Stimulated activated CD4-positive, alpha-beta T cell treated with anti-CD3 and anti-CD28 coated beads, Interleukin-2, amount 100 ng/mL, for 48 hours (primary cell): ENCODE measurements around the gene RARA.

Experiments
- DNase-seq, 2 donors: peaks; one replicate each; pipeline ENCODE4 v3.0.0-alpha.2; 2020

RARA gene

DNA sequence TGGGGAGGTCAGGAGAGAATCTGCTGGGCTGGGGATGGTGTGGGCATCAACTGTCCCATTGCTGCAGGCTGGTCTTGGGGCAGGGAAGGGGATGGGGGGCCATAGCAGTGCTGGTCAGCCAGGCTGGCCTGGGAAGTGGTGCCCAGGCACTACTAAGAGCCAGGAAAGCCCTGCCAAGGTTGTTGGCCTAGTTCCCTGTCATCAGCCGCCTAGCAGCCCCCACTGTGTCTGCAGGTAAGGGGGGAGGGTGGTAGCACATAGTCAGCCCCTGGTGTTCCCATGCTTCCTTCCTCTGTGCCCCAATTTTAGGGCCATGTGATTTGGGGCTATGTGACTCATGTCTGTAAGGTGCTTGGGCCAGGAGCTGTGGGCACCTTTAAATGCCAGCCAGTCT, 37.8 kb downstream of the RARA start:
- no peak for DNase-seq

DNA sequence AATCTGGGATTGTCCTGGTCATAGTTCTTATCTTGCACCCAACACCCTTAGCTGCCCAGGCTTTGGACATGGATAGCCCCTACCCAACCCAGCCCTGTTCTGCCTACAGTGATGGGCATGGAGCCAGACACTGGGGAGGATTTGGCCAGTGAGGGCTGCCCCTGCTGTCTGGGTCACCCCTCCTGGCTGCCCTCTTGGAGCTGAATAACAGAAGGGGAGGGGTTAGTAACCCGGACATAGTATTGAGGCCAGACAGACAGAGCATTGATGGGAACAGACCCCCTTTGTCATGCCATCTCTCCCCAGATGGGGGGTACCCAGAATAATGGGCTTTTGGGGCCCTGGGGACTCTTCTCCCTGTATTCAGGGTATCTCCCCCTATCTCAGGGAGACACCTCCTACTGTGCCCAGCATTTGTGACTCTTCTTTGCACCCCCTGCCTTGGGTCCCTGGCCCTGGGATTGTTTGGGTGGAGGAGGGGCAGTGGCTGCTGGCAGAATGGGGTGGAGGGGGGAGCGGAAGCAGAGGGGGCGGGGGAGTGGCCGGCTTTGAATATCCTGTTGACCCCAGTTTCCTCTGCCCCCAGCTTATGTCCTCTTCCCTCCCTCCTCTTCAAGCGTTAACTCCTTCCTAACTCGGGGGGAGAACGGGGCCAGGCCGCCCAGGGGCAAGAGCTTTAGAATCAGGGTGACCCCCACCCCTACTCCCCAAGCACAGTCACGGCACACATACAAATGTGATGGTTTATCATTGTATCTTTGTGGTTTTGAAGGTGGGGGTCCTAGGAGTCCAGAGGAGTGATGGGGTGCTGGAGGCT, 38.5 kb downstream of the RARA start:
- no peak for DNase-seq

DNA sequence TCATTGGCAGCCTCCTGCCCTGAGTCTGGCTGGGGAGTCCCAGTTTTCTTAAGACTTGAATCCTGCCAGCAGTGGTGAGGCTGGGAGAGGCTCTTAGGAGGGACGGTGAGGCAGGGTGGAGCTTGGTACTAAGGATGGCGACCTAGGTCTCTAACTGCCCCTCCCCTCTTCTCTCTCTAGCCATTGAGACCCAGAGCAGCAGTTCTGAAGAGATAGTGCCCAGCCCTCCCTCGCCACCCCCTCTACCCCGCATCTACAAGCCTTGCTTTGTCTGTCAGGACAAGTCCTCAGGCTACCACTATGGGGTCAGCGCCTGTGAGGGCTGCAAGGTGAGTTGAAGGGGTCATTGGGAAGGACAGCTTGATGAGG, 39.1 kb downstream of the RARA start:
- DNase-seq: no peak

DNA sequence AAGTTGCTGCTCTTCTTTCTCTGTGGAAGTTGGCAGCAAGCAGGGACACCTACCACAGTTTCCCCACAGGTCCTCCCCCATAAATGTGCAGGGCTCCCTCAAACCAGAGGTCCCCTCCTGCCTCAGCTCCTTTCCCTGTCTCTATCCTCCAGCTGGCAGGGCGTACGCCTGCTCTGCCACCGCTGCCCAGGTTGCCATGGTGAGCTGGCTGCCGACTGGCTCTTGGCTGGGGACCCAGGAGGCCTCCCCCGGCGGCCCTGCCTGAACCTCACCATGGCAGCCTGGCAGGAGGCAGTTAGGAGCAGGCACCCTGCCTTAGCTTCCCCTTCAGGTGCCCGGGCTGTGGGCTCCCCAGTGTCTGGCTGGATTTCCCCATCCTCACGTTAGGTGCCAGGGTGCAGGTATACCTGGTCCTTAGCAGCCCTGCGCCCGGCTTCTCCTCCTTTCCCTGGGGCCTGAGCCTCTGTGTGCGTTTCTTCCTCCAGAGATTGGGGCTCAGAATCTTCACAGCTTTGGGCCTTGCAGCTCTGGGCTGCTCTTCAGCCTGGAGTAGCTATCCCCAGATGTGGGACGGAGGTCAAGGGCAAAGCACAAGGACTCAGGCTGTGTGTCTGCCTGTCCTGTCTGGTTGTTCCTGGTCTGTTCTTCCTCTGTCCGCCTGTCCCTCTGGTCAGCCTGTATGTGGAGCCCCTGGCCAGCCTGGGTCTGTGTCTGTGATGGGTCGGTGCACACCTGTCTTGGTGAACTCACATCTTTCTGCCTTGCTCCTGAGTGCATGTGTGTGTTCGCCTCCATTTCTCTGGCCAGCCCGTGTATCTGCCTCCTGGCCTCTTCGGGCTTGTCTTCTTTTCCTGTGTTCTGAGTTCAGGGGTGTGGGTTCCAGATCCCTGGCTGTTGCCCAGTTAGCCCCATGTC, 39.8 kb downstream of the RARA start:
- DNase-seq: no peak

DNA sequence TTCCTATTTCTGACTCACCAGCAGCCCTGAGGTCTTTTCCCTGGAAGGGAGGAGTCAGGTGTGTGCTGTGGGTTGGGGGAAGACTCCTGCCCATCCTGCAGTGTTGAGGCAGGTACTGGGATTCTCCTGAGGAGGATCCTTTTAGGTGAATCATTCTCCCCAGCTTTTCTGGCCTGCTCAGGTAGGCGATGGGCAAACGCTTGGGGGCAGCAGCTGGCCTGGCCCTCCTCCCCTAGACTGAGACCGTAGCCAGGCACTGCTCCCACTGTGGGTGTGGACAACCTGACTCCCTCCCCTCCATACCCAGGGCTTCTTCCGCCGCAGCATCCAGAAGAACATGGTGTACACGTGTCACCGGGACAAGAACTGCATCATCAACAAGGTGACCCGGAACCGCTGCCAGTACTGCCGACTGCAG, 40.5 kb downstream of the RARA start:
- no peak for DNase-seq

DNA sequence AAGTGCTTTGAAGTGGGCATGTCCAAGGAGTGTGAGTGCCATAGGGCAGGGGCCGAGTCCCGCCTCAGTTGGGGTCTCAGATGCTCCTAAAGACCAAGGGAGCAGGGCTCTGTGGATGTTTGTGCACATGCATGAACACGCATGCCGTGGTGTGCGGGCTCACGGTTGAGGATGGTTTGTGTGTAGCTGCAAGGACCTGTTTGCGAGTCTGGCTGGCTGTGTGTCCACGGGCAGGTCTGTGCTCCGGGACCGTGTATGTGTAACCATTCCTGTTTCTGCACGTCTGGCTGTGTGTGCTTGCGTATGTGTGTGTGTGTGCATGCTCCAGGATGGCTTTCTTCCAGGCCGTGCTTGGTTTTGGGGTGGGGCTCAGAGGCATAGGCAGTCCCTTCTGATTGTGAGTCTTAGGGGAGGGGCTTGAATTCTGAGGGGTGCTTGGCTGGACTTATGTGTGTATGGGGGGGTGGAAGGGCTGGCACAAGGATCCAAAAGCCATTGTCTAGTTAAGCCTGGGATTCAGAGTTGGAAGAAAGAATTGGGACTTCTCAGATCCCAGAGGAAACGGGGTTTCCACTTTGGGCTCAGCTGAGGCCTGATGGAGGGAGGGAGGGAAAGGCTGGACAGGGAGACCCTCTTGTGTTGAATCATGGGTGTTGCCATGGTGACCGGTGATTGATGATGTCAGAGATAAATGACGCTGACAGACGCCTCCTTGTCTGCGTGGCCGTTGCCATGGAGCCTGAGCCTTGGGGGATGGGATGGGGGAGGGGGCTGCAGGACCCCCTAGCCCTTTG, 41.1 kb downstream of the RARA start:
- DNase-seq: no peak

DNA sequence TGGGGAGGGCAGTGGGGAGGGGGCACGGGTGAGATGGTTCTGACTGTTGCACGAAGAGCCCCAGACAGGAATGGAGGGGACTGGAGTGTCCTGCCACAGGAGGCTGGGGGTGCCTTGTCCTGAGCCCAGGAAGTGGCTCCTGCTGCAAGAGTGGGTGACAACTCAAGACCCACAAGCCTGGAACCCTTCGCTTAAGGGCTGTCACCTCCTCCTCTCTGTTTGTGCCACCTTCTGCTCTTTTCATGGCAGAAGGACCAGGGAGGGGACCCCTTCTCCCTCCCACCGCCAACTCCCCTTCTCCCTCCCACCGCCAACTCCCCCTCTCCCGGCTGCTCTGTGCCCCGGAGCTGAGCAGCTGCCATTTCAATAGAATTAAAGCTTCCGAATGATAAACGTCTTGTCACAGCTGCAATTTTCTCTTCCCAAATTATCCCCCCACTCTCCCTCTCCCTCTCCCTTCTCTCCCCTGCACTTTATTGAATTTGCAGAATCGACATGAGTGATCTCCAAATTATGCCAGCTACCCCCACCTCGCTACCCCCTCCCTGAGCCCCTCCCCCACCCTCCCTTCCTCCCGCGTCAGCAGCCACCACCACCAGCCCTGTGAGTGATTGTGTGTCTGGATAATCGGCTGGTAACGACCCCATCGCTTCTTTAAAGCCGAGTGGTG, 41.8 kb downstream of the RARA start:
- no peak for DNase-seq

DNA sequence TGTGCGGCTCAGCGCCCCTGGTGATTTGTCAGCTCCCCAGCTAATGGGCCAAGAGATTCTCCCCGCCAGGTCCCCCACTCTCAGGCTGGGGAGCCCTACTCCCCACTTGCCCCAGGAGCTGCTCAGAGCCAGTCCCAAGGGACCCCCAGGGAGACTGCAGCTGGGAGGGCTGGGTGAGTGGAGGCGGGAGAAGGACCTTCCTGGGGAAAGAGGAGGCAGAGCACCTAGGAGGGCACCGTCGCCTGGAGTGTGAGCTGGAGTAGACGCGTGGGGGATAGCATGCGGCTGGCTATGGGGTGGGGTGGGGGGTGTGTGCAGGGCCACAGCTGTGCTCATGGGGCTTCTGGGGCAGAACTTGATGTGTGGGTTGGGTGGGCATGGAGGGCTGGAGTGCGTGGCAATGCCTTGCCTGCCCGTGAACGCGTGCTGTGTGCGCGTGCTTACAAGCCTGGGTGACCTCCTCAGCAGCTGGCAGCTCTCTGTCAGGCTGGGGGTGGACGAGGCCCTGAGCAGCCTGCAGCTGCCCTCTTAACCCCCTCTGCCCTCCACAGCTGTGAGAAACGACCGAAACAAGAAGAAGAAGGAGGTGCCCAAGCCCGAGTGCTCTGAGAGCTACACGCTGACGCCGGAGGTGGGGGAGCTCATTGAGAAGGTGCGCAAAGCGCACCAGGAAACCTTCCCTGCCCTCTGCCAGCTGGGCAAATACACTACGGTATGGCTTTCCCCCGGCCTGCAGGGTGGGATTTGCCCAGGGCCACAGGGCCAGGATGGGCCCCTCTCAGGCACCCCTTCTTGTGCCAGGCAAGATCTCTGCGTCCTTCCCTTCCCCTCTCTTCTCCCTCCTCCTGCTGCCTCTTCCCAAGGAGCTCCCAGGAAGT, 42.6 kb downstream of the RARA start:
- no peak for DNase-seq

DNA sequence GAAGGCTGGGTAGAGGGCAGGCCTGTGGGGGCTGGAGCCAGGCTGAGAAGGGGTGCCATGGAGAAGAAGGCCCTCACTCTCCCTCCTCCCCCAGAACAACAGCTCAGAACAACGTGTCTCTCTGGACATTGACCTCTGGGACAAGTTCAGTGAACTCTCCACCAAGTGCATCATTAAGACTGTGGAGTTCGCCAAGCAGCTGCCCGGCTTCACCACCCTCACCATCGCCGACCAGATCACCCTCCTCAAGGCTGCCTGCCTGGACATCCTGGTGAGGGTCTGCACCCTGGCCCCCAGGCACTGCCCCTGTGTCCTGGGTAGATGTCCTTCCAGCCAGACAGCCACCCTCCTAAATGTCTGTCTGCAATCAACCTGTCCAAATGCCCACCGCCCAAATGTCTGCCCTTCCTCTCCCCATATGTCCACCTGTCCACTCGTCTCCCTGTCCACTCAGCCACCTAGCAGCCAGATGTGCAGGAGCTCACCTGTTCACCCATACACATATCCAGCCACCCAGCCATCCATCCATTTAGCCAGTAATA, 43.3 kb downstream of the RARA start:
- DNase-seq: no peak

DNA sequence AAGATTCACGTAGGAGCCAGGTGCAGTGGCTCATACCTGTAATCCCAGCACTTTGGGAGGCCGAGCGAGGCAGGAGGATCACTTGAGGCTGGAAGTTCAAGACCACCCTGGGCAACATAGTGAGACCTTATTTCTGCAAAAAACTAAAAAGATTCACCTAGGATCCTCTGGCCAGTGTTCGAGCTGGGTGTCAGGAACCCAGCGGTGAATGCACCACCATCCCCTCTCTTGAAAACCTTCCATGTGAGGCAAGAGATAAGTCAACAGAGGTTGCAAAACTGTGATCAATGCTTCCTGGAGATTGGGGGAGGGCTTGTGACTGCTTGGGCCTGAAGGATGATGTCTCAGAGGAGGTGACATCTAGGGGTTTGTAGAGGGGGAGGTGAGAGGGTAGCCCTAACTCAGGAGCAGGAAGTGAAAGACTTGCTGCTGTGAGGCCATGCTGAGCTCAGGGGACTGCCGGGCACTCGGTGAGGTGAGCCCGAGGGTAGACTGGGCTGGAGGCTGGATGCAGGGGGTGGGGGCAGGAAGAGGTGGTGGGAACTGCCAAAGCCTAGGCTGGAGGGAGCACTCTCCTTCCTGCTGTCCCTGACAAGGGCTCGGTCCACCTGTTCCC, 43.9 kb downstream of the RARA start:
- DNase-seq: no peak

DNA sequence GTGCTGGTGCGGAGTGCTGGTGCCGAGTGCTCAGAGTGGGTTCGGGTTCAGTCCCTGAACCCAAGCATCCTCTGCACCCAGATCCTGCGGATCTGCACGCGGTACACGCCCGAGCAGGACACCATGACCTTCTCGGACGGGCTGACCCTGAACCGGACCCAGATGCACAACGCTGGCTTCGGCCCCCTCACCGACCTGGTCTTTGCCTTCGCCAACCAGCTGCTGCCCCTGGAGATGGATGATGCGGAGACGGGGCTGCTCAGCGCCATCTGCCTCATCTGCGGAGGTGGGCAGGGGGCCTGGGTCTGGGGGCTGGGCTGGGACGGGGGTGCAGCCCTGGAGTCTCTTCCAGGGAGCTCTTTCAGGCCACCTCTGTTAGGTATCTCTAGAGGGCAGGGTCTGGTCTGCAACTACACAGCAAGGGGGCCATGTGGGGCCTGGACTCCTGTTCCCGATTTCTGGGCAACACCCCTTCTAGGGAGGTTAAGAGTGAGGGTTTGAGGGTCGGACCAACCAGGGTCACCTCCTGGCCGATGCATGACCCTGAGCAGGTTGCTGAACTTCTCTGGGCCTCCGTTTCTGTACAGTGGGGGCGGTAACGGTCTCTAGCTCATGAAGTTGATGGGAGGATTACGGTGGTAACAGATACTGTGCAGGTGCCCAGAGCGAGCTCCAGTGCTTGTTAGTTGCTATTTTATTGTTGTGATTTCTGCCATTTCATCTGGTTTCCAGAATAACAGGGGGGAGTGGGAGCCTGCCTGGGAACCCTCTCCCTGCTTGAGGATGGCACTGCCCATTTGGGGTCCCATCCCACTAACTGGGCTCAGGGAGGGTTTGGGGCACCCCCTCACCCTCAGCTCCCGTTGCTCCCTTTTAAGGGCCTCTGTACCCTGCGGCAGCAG, 45.5 kb downstream of the RARA start:
- DNase-seq: no peak

DNA sequence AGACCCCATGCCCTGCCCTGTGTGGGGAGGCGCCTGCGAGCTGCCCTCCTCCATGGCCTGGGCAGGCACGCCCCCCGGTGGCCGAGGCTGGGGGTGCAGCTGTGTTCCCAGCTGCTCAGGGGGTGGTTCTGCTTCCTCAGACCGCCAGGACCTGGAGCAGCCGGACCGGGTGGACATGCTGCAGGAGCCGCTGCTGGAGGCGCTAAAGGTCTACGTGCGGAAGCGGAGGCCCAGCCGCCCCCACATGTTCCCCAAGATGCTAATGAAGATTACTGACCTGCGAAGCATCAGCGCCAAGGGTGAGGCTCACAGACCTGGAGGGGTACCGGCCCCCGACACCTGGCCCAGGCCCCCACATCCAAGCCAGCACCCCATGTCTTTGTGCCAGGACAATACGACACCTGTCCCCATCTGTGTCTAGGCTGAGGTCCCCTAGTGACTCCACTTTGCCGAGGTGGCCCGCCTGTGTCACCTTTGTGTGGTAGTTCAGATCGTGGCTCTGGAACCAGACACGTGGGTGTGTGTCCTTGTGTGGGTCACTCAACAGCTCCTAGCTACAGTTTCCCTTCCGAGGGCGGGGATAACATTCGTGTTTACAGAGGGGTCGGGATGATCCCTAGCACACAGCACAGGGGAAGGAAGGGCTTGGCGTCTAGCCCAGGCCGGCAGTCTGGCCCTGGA, 46.3 kb downstream of the RARA start:
- DNase-seq: peak; percentile 85 to 88

DNA sequence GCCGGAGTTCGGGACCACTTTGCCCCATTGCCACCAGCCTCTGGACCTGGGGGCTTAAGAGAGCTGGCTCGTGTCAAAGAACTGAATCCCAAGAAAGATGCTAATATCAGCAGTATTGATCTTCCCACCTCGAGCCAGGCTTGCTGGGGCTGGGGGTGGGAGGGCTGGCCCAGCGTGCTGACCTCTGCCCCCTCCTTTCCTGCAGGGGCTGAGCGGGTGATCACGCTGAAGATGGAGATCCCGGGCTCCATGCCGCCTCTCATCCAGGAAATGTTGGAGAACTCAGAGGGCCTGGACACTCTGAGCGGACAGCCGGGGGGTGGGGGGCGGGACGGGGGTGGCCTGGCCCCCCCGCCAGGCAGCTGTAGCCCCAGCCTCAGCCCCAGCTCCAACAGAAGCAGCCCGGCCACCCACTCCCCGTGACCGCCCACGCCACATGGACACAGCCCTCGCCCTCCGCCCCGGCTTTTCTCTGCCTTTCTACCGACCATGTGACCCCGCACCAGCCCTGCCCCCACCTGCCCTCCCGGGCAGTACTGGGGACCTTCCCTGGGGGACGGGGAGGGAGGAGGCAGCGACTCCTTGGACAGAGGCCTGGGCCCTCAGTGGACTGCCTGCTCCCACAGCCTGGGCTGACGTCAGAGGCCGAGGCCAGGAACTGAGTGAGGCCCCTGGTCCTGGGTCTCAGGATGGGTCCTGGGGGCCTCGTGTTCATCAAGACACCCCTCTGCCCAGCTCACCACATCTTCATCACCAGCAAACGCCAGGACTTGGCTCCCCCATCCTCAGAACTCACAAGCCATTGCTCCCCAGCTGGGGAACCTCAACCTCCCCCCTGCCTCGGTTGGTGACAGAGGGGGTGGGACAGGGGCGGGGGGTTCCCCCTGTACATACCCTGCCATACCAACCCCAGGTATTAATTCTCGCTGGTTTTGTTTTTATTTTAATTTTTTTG, 47.1 kb downstream of the RARA start:
- no peak for DNase-seq

DNA sequence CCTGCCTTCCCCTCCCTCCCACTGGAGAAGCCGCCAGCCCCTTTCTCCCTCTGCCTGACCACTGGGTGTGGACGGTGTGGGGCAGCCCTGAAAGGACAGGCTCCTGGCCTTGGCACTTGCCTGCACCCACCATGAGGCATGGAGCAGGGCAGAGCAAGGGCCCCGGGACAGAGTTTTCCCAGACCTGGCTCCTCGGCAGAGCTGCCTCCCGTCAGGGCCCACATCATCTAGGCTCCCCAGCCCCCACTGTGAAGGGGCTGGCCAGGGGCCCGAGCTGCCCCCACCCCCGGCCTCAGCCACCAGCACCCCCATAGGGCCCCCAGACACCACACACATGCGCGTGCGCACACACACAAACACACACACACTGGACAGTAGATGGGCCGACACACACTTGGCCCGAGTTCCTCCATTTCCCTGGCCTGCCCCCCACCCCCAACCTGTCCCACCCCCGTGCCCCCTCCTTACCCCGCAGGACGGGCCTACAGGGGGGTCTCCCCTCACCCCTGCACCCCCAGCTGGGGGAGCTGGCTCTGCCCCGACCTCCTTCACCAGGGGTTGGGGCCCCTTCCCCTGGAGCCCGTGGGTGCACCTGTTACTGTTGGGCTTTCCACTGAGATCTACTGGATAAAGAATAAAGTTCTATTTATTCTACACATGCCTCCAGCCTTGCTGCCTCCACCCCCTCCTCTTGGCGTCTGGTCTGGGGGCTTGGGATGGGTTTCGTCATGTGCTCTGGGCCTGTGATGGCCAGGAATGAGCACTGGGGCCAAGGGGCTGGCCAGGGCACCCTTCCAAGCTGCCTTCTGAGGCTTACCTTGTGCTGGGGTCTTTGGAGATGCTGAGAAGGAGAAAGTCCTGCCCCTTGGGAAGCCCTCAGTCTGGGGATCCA, 48.3 kb downstream of the RARA start:
- DNase-seq: no peak

DNA sequence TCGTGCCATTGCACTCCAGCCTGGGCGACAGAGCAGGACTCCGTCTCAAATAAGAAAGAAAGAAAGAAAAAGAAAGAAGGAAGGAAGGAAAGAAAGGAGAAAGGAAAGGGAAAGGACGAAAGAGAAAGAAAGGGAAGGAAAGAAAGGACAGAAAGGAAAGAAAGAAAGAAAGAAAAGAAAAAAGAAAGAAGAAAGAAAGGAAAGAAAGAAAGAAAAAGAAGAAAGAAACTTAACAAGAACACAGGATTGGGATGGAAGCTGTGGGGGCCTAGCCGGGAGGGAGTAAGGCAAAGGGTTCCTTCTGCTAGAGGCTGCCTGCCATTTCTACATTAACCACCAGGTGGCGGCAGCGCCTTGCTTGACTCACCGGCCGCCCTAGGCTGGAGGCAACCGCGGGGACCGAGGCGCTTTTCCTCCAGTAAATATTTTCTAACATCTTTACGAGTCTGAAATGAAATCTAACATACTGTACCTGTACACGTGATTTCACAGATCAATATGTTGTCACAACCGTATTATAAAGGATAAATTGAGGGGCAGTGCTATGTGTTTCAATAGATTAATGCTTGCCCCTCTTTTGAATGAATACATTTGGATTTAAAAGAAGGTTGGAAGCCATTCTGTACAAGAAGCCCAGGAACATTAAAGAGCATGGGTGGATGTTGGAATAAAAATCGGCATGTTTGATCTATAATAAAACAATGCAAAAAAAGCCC, 49.5 kb downstream of the RARA start:
- DNase-seq: peak; percentile 94

DNA sequence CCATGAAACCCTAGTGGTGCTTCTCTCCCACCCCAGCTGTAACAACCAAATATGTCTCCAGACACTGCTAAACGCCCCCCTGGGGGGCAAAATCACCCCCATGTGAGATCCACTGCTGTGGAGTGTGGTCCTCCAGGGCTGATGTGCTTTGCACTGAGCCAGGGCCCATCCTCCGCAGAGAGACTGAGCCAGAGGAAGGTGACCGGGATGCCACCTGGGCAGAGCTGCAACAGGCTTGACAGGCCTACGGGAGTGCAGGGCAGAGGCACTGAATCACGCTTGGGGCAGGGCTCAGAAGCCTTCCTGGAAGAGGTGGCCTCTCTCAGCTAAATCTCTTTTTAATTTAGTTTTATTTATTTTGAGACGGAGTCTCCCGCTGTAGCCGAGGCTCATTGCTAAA, 51.1 kb downstream of the RARA start:
- no peak for DNase-seq
